GM19395 (cell line): Measurements from ENCODE around the gene CBFA2T2.
"Not testable (repeated sequence)": the region's sequence is repeated elsewhere in the genome, so short reads cannot be mapped to it uniquely, and the experiment has no call there.

ENCODE experiments used
- ATAC-seq: cut with Tn5 transposase; IDR thresholded peaks from one replicate; pipeline ENCODE4 v1.9.1; 2021; ENCODE audit warnings: mild to moderate bottlenecking, moderate library complexity; ENCODE audit not compliant: unreplicated experiment

Gene CBFA2T2

GRCh38 chr20:33688938-33689424 lies 199.1 kb downstream of the CBFA2T2 start:
- ATAC-seq = no peak

GRCh38 chr20:33689493-33689892 lies 199.6 kb downstream of the CBFA2T2 start:
- no peak for ATAC-seq

- no peak for ATAC-seq
Measured at GRCh38 chr20:33689973-33690372, 200.1 kb downstream of the CBFA2T2 start.

GRCh38 chr20:33693289-33693688 lies 203.4 kb downstream of the CBFA2T2 start:
- ATAC-seq = no peak

GRCh38 chr20:33693741-33694638 lies 204.1 kb downstream of the CBFA2T2 start:
- no peak for ATAC-seq

- ATAC-seq = no peak
Measured at GRCh38 chr20:33694639-33695012, 204.7 kb downstream of the CBFA2T2 start.

GRCh38 chr20:33696448-33696847 lies 206.6 kb downstream of the CBFA2T2 start:
- no peak for ATAC-seq

GRCh38 chr20:33697129-33697528 lies 207.2 kb downstream of the CBFA2T2 start:
- ATAC-seq = no peak

GRCh38 chr20:33698966-33699365 lies 209.1 kb downstream of the CBFA2T2 start:
- ATAC-seq = not testable (repeated sequence)
